SIG-M5 treated with dmso at 0.1 percent for 504 hours (cell line): Measurements from ENCODE around the gene MYADM.
A peak's percentile ranks its signal among the peaks of the same experiment; 100 is the strongest.

Experiments
- DNase-seq: peaks from one replicate; lab custom pipeline; 2025; ENCODE audit not compliant: unreplicated experiment; lab: John Stamatoyannopoulos, UW

The MYADM gene

GRCh38 chr19:53883231-53883661 is 15.6 kb downstream of the MYADM start:
- DNase-seq: no peak

GRCh38 chr19:53883741-53884140 is 16.1 kb downstream of the MYADM start:
- no peak for DNase-seq

GRCh38 chr19:53884256-53884655 is 16.6 kb downstream of the MYADM start:
- no peak for DNase-seq

- DNase-seq: no peak
Measured at GRCh38 chr19:53885036-53885435, 17.4 kb downstream of the MYADM start.

- DNase-seq: no peak
Measured at GRCh38 chr19:53892301-53892980, 24.8 kb downstream of the MYADM start.

- no peak for DNase-seq
Measured at GRCh38 chr19:53892981-53893325, 25.3 kb downstream of the MYADM start.

- no peak for DNase-seq
Measured at GRCh38 chr19:53894707-53895106, 27.0 kb downstream of the MYADM start.

GRCh38 chr19:53896682-53897081 is 29.0 kb downstream of the MYADM start:
- DNase-seq: no peak

GRCh38 chr19:53897459-53897858 is 29.8 kb downstream of the MYADM start:
- no peak for DNase-seq

- no peak for DNase-seq
Measured at GRCh38 chr19:53898166-53898565, 30.5 kb downstream of the MYADM start.

- DNase-seq: no peak
Measured at GRCh38 chr19:53898636-53899341, 31.1 kb downstream of the MYADM start.

- no peak for DNase-seq
Measured at GRCh38 chr19:53900191-53900860, 32.6 kb downstream of the MYADM start.

GRCh38 chr19:53903055-53903680 is 35.5 kb downstream of the MYADM start:
- peak; percentile 38 for DNase-seq

- DNase-seq: no peak
Measured at GRCh38 chr19:53904909-53905308, 37.2 kb downstream of the MYADM start.

- no peak for DNase-seq
Measured at GRCh38 chr19:53905787-53906186, 38.1 kb downstream of the MYADM start.

GRCh38 chr19:53906211-53907192 is 38.8 kb downstream of the MYADM start:
- DNase-seq: no peak

- no peak for DNase-seq
Measured at GRCh38 chr19:53907193-53907581, 39.5 kb downstream of the MYADM start.

GRCh38 chr19:53907690-53908089 is 40.0 kb downstream of the MYADM start:
- no peak for DNase-seq

- DNase-seq: no peak
Measured at GRCh38 chr19:53908106-53908934, 40.6 kb downstream of the MYADM start.

GRCh38 chr19:53908935-53909415 is 41.3 kb downstream of the MYADM start, which contains the start of gene CACNG7:
Gene CACNG7 (plus strand): TSS chr19:53909278. CDS start chr19:53912832, 3,554 bp downstream.
- no peak for DNase-seq
